GM23338 (cell line): ENCODE results near the gene CDH23. TPM values are rescaled to one million over a fixed set of nuclear protein-coding genes. Genes with fewer than 3 reads are reported as not detected.

Source experiments
- ATAC-seq: fragments of 200-7000 bp; cut with Tn5 transposase; 3 replicates; pipeline ENCODE4 v1.9.1; 2020
- DNase-seq: peaks from one replicate; pipeline ENCODE4 v3.0.0-alpha.2; 2015; ENCODE audit warnings: low spot score
- H2AFZ ChIP-seq: fragments of 200-600 bp; sonication (generic); 2 replicates; pipeline ENCODE4 v1.8.0; 2016; ENCODE audit warnings: antibody characterized with exemption, mild to moderate bottlenecking, moderate library complexity
- H3F3A ChIP-seq: fragments of 200-600 bp; sonication (generic); replicated peaks from 2 replicates; pipeline ENCODE4 v1.8.0; 2017; ENCODE audit warnings: antibody characterized with exemption, mixed run types, low read depth
- H3K27ac ChIP-seq: fragments of 200-600 bp; sonication (generic); 2 replicates; pipeline ENCODE4 v1.6.1; 2016; ENCODE audit warnings: low read depth
- H3K27me3 ChIP-seq: fragments of 200-600 bp; sonication (generic); 2 replicates; pipeline ENCODE4 v1.8.0; 2016; ENCODE audit warnings: mild to moderate bottlenecking, mixed run types, moderate library complexity; ENCODE audit not compliant: insufficient read depth
- H3K36me3 ChIP-seq: fragments of 200-600 bp; sonication (generic); 2 replicates; pipeline ENCODE4 v1.8.0; 2016; ENCODE audit warnings: mild to moderate bottlenecking; ENCODE audit not compliant: insufficient read depth
- H3K4me1 ChIP-seq: fragments of 200-600 bp; sonication (generic); 2 replicates; pipeline ENCODE4 v1.8.0; 2016; ENCODE audit warnings: mild to moderate bottlenecking, moderate library complexity; ENCODE audit not compliant: insufficient read depth
- H3K4me2 ChIP-seq: fragments of 200-600 bp; sonication (generic); 2 replicates; pipeline ENCODE4 v1.7.1; 2017; ENCODE audit warnings: mixed run types
- H3K4me3 ChIP-seq: fragments of 200-600 bp; sonication (generic); 2 replicates; pipeline ENCODE4 v1.6.1; 2016; ENCODE audit warnings: mixed run types
- H3K79me2 ChIP-seq: fragments of 200-600 bp; sonication (generic); replicated peaks from 2 replicates; pipeline ENCODE4 v1.8.0; 2017; ENCODE audit warnings: mild to moderate bottlenecking; ENCODE audit not compliant: insufficient read depth
- H3K9me2 ChIP-seq: fragments of 200-600 bp; sonication (generic); 2 replicates; pipeline ENCODE4 v1.8.0; 2017; ENCODE audit not compliant: insufficient read depth
- H4K20me1 ChIP-seq: fragments of 200-600 bp; sonication (generic); replicated peaks from 2 replicates; pipeline ENCODE4 v1.8.0; 2017; ENCODE audit warnings: mild to moderate bottlenecking; ENCODE audit not compliant: insufficient read depth
- H3K27ac Mint-ChIP-seq: 2 replicates; pipeline ENCODE4 v1.8.0; 2020; ENCODE audit warnings: inconsistent platforms, mild to moderate bottlenecking, moderate library complexity, mixed read lengths
- H3K27me3 Mint-ChIP-seq: 3 replicates; pipeline ENCODE4 v1.8.0; 2022; ENCODE audit warnings: low read depth, mild to moderate bottlenecking, moderate library complexity, mixed read lengths, inconsistent platforms; ENCODE audit not compliant: insufficient read depth, poor library complexity
- H3K36me3 Mint-ChIP-seq: 3 replicates; pipeline ENCODE4 v1.8.0; 2021; ENCODE audit warnings: low read depth, mild to moderate bottlenecking, inconsistent platforms, moderate library complexity, mixed read lengths
- H3K4me1 Mint-ChIP-seq: 3 replicates; pipeline ENCODE4 v1.8.0; 2020; ENCODE audit warnings: mild to moderate bottlenecking, inconsistent platforms, mixed read lengths
- H3K4me3 Mint-ChIP-seq: 3 replicates; pipeline ENCODE4 v1.8.0; 2021; ENCODE audit warnings: moderate library complexity, mild to moderate bottlenecking, inconsistent platforms, mixed read lengths
- H3K9me3 Mint-ChIP-seq: 3 replicates; pipeline ENCODE4 v1.8.0; 2020; ENCODE audit warnings: moderate library complexity, mild to moderate bottlenecking, inconsistent platforms, mixed read lengths
- CREB1 ChIP-seq: fragments of 250-450 bp; sonication (Bioruptor Pico); IDR thresholded peaks from 2 replicates; pipeline ENCODE4 v1.5.0; 2020; ENCODE audit warnings: low read depth, mild to moderate bottlenecking, moderate library complexity
- EZH2 ChIP-seq: fragments of 200-600 bp; sonication (generic); IDR thresholded peaks from one replicate; pipeline ENCODE4 v1.8.0; 2017; ENCODE audit warnings: antibody characterized with exemption, mild to moderate bottlenecking, low read depth; ENCODE audit not compliant: unreplicated experiment
- EZH2phosphoT487 ChIP-seq: fragments of 200-600 bp; sonication (generic); IDR thresholded peaks from one replicate; pipeline ENCODE4 v1.8.1; 2018; ENCODE audit warnings: antibody characterized with exemption; ENCODE audit not compliant: unreplicated experiment
- JUNB ChIP-seq: IDR thresholded peaks from one replicate; pipeline ENCODE4 v1.6.1; 2016; ENCODE audit warnings: antibody characterized with exemption; ENCODE audit not compliant: unreplicated experiment
- NANOG ChIP-seq: IDR thresholded peaks from 2 replicates; pipeline ENCODE4 v1.6.1; 2016; ENCODE audit warnings: antibody characterized with exemption, borderline replicate concordance
- POLR2AphosphoS5 ChIP-seq: IDR thresholded peaks from 2 replicates; pipeline ENCODE4 v1.6.1; 2016; ENCODE audit warnings: antibody characterized with exemption, low read depth
- STAT1 ChIP-seq: IDR thresholded peaks from one replicate; pipeline ENCODE4 v1.6.1; 2016; ENCODE audit warnings: antibody characterized with exemption; ENCODE audit not compliant: unreplicated experiment
- ZNF114 ChIP-seq: fragments of 250-450 bp; sonication (Bioruptor Pico); IDR thresholded peaks from 2 replicates; pipeline ENCODE4 v1.5.0; 2020; ENCODE audit warnings: mild to moderate bottlenecking, moderate library complexity
- ZNF331 ChIP-seq: fragments of 250-450 bp; sonication (Bioruptor Pico); IDR thresholded peaks from 2 replicates; pipeline ENCODE4 v1.5.0; 2020; ENCODE audit warnings: low read depth, mild to moderate bottlenecking, moderate library complexity
- polyA plus RNA-seq: library from polyadenylated mRNA; unstranded; fragments of >200 nt; fragmentation: Nextera tagmentation; extraction: Ambion mirVana; gene quantifications from 2 replicates; pipeline ENCODE4 v1.2.1, GENCODE V29; 2016
- total RNA-seq: library from RNA; depleted of rRNA; stranded (reverse); fragments of >200 nt; shearing (Covaris generic); gene quantifications from 2 replicates; pipeline ENCODE4 v1.2.3, GENCODE V29; 2014
- TF ChIP-seq, protein P1 (sequence below): IDR thresholded peaks from one replicate; pipeline ENCODE4 v1.6.1; 2018; ENCODE audit warnings: antibody characterized with exemption; ENCODE audit not compliant: unreplicated experiment
- TF ChIP-seq, protein P2 (sequence below): IDR thresholded peaks from 2 replicates; pipeline ENCODE4 v1.6.1; 2016; ENCODE audit warnings: antibody characterized with exemption
- TF ChIP-seq, protein P3 (sequence below): fragments of 250-450 bp; sonication (Bioruptor Pico); IDR thresholded peaks from 2 replicates; pipeline ENCODE4 v1.5.0; 2020; ENCODE audit warnings: mild to moderate bottlenecking, moderate library complexity
- TF ChIP-seq, protein P4 (sequence below), 2 experiments: fragments of 200-600 bp in 1 of 2; sonication (generic) in 1 of 2; conservative IDR thresholded peaks; 2 replicates each; pipeline versions ENCODE4 v1.5.1 to v1.6.1; 2016 to 2017; ENCODE audit warnings: antibody characterized with exemption in 2 of 2, low read depth in 2 of 2, mild to moderate bottlenecking in 2 of 2, moderate library complexity in 1 of 2

CDH23 gene
- total and polyA plus RNA-seq, 2 experiments from 2014 or later: 0.95 to 4.3 TPM

DNA sequence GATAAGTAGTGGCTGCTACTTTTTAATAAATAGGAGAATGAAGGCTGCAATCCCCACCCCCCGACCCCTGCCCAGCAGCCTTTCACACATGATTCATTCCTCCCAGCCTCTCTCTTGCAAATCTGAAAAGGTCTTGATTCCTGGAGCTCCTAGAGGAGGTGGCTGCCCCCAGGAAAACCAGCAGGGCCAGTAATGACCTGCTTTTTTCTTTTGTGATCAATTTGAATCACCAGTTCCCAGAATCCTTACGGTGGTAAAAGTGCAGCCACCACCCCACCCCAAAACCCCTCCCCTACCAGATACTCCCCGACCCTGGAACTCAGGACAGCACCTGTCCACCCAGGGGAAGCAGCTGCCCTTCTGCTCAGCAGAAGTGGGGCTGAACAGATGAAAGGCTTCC, 213.9 kb downstream of the CDH23 start (continued):
- TF ChIP-seq, protein P1, sequence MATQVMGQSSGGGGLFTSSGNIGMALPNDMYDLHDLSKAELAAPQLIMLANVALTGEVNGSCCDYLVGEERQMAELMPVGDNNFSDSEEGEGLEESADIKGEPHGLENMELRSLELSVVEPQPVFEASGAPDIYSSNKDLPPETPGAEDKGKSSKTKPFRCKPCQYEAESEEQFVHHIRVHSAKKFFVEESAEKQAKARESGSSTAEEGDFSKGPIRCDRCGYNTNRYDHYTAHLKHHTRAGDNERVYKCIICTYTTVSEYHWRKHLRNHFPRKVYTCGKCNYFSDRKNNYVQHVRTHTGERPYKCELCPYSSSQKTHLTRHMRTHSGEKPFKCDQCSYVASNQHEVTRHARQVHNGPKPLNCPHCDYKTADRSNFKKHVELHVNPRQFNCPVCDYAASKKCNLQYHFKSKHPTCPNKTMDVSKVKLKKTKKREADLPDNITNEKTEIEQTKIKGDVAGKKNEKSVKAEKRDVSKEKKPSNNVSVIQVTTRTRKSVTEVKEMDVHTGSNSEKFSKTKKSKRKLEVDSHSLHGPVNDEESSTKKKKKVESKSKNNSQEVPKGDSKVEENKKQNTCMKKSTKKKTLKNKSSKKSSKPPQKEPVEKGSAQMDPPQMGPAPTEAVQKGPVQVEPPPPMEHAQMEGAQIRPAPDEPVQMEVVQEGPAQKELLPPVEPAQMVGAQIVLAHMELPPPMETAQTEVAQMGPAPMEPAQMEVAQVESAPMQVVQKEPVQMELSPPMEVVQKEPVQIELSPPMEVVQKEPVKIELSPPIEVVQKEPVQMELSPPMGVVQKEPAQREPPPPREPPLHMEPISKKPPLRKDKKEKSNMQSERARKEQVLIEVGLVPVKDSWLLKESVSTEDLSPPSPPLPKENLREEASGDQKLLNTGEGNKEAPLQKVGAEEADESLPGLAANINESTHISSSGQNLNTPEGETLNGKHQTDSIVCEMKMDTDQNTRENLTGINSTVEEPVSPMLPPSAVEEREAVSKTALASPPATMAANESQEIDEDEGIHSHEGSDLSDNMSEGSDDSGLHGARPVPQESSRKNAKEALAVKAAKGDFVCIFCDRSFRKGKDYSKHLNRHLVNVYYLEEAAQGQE: no peak
- TF ChIP-seq ZNF331 (CRISPR knock-in tag): no peak
- TF ChIP-seq CREB1 (CRISPR knock-in tag): no peak
- no peak for TF ChIP-seq POLR2AphosphoS5
- TF ChIP-seq ZNF114 (CRISPR knock-in tag): no peak
- TF ChIP-seq, protein P2, sequence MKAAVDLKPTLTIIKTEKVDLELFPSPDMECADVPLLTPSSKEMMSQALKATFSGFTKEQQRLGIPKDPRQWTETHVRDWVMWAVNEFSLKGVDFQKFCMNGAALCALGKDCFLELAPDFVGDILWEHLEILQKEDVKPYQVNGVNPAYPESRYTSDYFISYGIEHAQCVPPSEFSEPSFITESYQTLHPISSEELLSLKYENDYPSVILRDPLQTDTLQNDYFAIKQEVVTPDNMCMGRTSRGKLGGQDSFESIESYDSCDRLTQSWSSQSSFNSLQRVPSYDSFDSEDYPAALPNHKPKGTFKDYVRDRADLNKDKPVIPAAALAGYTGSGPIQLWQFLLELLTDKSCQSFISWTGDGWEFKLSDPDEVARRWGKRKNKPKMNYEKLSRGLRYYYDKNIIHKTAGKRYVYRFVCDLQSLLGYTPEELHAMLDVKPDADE: no peak
- no peak for TF ChIP-seq EZH2
- no peak for TF ChIP-seq EZH2phosphoT487
- no peak for TF ChIP-seq NANOG
- TF ChIP-seq JUNB: no peak

DNA sequence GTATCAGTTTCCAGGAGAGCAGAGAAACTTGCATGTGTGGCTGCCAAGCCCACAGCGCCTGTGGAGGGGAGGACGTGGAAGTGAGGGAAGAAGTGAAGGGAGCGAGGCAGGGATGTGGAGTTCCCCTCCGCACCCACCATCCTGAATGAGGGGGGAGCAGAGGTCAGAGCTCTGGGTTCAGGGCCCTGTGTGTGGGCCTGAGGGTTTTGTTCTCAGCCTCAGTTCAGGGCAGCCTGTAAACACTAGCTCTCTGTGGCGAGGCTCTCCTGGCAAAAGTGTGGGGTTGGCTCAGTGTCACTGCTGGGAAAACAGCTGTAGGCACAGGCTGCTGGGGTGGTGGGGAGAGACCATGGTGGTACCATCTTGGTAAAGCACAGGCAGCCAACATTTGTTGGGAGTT, 214.4 kb downstream of the CDH23 start:
- DNase-seq (no peak), ATAC-seq (no peak)
- H2AFZ ChIP-seq: no peak overlapping the region
- no peak overlapping the region for H3K4me3 ChIP-seq
- no peak overlapping the region for H3K4me3 Mint-ChIP-seq
- no peaks in the 10 kb centered on the region for H3K27me3 ChIP-seq
- no peak overlapping the region for H3K27ac Mint-ChIP-seq
- no peaks in the 10 kb centered on the region for H3K79me2 ChIP-seq
- no peaks in the 10 kb centered on the region for H3F3A ChIP-seq
- no peaks in the 10 kb centered on the region for H3K36me3 ChIP-seq
- no peak overlapping the region for H3K4me2 ChIP-seq
- H3K9me2 ChIP-seq: no peaks in the 10 kb centered on the region
- H3K36me3 Mint-ChIP-seq: no peaks in the 10 kb centered on the region
- no peaks in the 10 kb centered on the region; the same call in 1 of the 2 replicates for H3K4me1 ChIP-seq
- H3K27me3 Mint-ChIP-seq: peaks cover 5% of the 10 kb centered on the region
- H3K27ac ChIP-seq: no peak overlapping the region
- peaks cover 47% of the 10 kb centered on the region for H3K4me1 Mint-ChIP-seq
- no peaks in the 10 kb centered on the region; the same call in 2 of the 3 replicates for H3K9me3 Mint-ChIP-seq
- H4K20me1 ChIP-seq: no peaks in the 10 kb centered on the region
- TF ChIP-seq POLR2AphosphoS5 (no peak), NANOG (no peak), STAT1 (no peak), EZH2phosphoT487 (no peak), ZNF331 (CRISPR knock-in tag) (no peak), EZH2 (no peak), ZNF114 (CRISPR knock-in tag) (no peak), CREB1 (CRISPR knock-in tag) (no peak), JUNB (no peak)
- TF ChIP-seq, protein P3, sequence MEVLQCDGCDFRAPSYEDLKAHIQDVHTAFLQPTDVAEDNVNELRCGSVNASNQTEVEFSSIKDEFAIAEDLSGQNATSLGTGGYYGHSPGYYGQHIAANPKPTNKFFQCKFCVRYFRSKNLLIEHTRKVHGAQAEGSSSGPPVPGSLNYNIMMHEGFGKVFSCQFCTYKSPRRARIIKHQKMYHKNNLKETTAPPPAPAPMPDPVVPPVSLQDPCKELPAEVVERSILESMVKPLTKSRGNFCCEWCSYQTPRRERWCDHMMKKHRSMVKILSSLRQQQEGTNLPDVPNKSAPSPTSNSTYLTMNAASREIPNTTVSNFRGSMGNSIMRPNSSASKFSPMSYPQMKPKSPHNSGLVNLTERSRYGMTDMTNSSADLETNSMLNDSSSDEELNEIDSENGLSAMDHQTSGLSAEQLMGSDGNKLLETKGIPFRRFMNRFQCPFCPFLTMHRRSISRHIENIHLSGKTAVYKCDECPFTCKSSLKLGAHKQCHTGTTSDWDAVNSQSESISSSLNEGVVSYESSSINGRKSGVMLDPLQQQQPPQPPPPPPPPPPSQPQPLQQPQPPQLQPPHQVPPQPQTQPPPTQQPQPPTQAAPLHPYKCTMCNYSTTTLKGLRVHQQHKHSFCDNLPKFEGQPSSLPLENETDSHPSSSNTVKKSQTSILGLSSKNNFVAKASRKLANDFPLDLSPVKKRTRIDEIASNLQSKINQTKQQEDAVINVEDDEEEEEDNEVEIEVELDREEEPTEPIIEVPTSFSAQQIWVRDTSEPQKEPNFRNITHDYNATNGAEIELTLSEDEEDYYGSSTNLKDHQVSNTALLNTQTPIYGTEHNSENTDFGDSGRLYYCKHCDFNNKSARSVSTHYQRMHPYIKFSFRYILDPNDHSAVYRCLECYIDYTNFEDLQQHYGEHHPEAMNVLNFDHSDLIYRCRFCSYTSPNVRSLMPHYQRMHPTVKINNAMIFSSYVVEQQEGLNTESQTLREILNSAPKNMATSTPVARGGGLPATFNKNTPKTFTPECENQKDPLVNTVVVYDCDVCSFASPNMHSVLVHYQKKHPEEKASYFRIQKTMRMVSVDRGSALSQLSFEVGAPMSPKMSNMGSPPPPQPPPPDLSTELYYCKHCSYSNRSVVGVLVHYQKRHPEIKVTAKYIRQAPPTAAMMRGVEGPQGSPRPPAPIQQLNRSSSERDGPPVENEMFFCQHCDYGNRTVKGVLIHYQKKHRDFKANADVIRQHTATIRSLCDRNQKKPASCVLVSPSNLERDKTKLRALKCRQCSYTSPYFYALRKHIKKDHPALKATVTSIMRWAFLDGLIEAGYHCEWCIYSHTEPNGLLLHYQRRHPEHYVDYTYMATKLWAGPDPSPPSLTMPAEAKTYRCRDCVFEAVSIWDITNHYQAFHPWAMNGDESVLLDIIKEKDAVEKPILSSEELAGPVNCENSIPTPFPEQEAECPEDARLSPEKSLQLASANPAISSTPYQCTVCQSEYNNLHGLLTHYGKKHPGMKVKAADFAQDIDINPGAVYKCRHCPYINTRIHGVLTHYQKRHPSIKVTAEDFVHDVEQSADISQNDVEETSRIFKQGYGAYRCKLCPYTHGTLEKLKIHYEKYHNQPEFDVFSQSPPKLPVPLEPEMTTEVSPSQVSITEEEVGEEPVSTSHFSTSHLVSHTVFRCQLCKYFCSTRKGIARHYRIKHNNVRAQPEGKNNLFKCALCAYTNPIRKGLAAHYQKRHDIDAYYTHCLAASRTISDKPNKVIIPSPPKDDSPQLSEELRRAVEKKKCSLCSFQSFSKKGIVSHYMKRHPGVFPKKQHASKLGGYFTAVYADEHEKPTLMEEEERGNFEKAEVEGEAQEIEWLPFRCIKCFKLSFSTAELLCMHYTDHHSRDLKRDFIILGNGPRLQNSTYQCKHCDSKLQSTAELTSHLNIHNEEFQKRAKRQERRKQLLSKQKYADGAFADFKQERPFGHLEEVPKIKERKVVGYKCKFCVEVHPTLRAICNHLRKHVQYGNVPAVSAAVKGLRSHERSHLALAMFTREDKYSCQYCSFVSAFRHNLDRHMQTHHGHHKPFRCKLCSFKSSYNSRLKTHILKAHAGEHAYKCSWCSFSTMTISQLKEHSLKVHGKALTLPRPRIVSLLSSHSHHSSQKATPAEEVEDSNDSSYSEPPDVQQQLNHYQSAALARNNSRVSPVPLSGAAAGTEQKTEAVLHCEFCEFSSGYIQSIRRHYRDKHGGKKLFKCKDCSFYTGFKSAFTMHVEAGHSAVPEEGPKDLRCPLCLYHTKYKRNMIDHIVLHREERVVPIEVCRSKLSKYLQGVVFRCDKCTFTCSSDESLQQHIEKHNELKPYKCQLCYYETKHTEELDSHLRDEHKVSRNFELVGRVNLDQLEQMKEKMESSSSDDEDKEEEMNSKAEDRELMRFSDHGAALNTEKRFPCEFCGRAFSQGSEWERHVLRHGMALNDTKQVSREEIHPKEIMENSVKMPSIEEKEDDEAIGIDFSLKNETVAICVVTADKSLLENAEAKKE (CRISPR knock-in tag): no peak
- TF ChIP-seq, protein P4, sequence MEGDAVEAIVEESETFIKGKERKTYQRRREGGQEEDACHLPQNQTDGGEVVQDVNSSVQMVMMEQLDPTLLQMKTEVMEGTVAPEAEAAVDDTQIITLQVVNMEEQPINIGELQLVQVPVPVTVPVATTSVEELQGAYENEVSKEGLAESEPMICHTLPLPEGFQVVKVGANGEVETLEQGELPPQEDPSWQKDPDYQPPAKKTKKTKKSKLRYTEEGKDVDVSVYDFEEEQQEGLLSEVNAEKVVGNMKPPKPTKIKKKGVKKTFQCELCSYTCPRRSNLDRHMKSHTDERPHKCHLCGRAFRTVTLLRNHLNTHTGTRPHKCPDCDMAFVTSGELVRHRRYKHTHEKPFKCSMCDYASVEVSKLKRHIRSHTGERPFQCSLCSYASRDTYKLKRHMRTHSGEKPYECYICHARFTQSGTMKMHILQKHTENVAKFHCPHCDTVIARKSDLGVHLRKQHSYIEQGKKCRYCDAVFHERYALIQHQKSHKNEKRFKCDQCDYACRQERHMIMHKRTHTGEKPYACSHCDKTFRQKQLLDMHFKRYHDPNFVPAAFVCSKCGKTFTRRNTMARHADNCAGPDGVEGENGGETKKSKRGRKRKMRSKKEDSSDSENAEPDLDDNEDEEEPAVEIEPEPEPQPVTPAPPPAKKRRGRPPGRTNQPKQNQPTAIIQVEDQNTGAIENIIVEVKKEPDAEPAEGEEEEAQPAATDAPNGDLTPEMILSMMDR (conservative IDR thresholded peaks at IDR 0.05; ENCODE audit: low read depth in 2 of 2): no peak
